Measurements from ENCODE around the gene ZNF423. TPM values are rescaled to one million over a fixed set of nuclear protein-coding genes. Genes with fewer than 3 reads are reported as not detected.

ZNF423 gene
- polyA plus RNA-seq, 1 of the 3 experiments (the other 2 are of a cell fraction): 1.2 TPM

- Histone ChIP-seq H2AFZ (ENCODE audit: low read depth) (no peak overlapping the region), H3K36me3 (replicated peaks in 1 of 2; ENCODE audit: control insufficient read depth in 1 of 2, insufficient read depth in 2 of 2, low read length in 1 of 2) (no peaks in the 10 kb centered on the region), H3K27me3 (ENCODE audit: insufficient read depth) (no peaks in the 10 kb centered on the region), H3K4me3 (ENCODE audit: low read depth in 2 of 2, low read length in 1 of 2) (no peak overlapping the region), H3K9me2 (no peaks in the 10 kb centered on the region), H3K4me2 (no peak overlapping the region), H3K4me1 (ENCODE audit: control insufficient read depth in 1 of 2, insufficient read depth in 2 of 2, low read depth in 1 of 2, low read length in 1 of 2) (no peaks in the 10 kb centered on the region), H3K27ac (ENCODE audit: low read depth in 2 of 2, low read length in 1 of 2) (no peak overlapping the region), H3K79me2 (ENCODE audit: insufficient read depth) (no peaks in the 10 kb centered on the region), H3K9ac (no peak overlapping the region), H3F3A (replicated peaks; ENCODE audit: insufficient read depth) (no peaks in the 10 kb centered on the region), H4K20me1 (ENCODE audit: insufficient read depth) (no peaks in the 10 kb centered on the region), H3K9me3 (no peaks in the 10 kb centered on the region)
- TF ChIP-seq FOSL2 (IDR thresholded peaks at IDR 0.05; ENCODE audit: borderline replicate concordance, low read depth) (no peak), ELF1 (IDR thresholded peaks at IDR 0.05) (no peak), FOXJ3 (CRISPR knock-in tag; IDR thresholded peaks at IDR 0.05) (no peak), CHD2 (IDR thresholded peaks at IDR 0.05; ENCODE audit: low read length, partially characterized antibody) (no peak), TCF12 (IDR thresholded peaks at IDR 0.05) (no peak), POLR2AphosphoS5 (IDR thresholded peaks at IDR 0.05; ENCODE audit: low read depth, low read length) (no peak), FOXM1 (IDR thresholded peaks at IDR 0.05; ENCODE audit: low read depth) (no peak), RXRA (IDR thresholded peaks at IDR 0.05; ENCODE audit: borderline replicate concordance, low read depth) (no peak), YY1 (IDR thresholded peaks at IDR 0.05; ENCODE audit: low read depth) (no peak), GATA2 (CRISPR knock-in tag; IDR thresholded peaks at IDR 0.05) (no peak), TAF1 (IDR thresholded peaks at IDR 0.05; ENCODE audit: borderline replicate concordance, low read depth, low read length) (no peak), CTCF (IDR thresholded peaks at IDR 0.05) (no peak), EP300 (IDR thresholded peaks at IDR 0.05; ENCODE audit: borderline replicate concordance in 1 of 2, low read depth in 1 of 2, low read length in 1 of 2) (no peak)
- TF ChIP-seq, protein P1, sequence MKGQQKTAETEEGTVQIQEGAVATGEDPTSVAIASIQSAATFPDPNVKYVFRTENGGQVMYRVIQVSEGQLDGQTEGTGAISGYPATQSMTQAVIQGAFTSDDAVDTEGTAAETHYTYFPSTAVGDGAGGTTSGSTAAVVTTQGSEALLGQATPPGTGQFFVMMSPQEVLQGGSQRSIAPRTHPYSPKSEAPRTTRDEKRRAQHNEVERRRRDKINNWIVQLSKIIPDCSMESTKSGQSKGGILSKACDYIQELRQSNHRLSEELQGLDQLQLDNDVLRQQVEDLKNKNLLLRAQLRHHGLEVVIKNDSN (IDR thresholded peaks at IDR 0.05; ENCODE audit: borderline replicate concordance, low read depth): no peak
- ChIA-PET POLR2A (no interaction called here), CTCF (no interaction called here)
- WGBS (ENCODE audit: low lambda C conversion rate): 38% methylated on average over 3 of the region's 8 CpGs
- DNase-seq: no peak
Measured at GRCh38 chr16:49455991-49456745, 399.7 kb downstream of the ZNF423 start.

DNA sequence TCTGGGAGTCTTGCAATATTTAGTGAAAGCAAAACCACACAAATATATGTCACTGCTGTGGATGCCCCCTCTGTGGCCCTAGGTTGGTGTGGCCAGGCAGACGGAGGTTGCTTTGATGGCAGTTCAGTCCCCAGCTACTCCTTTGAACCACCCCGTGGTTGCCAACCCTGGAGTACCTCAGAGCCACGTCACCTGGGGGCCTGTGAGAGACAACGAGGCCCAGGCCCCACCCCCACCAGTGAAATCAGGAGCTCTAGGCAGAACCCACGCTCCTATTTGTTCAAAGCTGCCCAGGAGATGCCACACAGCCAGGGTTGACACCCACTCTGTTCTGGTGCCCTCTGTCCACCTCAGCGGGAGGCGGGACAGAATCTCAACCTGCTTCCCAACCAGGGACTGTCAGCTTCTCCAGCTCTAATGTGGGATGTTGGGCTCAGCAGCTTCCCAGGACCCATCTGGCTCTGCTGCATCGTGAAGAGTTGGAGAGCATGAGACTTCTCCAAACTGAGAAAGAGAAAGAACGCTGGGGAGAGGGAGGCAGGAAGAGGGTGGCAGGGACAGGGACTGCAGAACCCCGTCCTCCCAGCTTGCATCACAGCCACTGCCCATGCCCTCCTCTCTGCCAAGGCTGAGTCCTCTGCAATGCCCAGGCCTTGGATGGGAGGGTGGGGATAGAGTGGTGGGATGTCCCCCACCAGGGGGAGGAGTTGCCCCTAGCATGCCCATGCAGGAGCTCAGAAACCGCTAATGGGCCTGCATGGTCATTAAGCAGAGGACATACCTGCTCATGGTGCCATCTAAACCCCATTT lies 400.5 kb downstream of the ZNF423 start:
- WGBS (ENCODE audit: low lambda C conversion rate): 24% methylated on average over 4 of the region's 11 CpGs
- Histone ChIP-seq H3K79me2 (ENCODE audit: insufficient read depth) (no peaks in the 10 kb centered on the region), H3K4me1 (ENCODE audit: control insufficient read depth in 1 of 2, insufficient read depth in 2 of 2, low read depth in 1 of 2, low read length in 1 of 2) (no peaks in the 10 kb centered on the region), H3F3A (replicated peaks; ENCODE audit: insufficient read depth) (no peaks in the 10 kb centered on the region), H3K9me2 (no peaks in the 10 kb centered on the region), H4K20me1 (ENCODE audit: insufficient read depth) (no peaks in the 10 kb centered on the region), H3K4me2 (no peak overlapping the region), H3K27me3 (ENCODE audit: insufficient read depth) (no peaks in the 10 kb centered on the region), H2AFZ (ENCODE audit: low read depth) (no peak overlapping the region), H3K36me3 (replicated peaks in 1 of 2; ENCODE audit: control insufficient read depth in 1 of 2, insufficient read depth in 2 of 2, low read length in 1 of 2) (no peaks in the 10 kb centered on the region), H3K9me3 (no peaks in the 10 kb centered on the region), H3K27ac (ENCODE audit: low read depth in 2 of 2, low read length in 1 of 2) (no peak overlapping the region), H3K4me3 (ENCODE audit: low read depth in 2 of 2, low read length in 1 of 2) (no peak overlapping the region), H3K9ac (no peak overlapping the region)
- ChIA-PET POLR2A (no interaction called here), CTCF (no interaction called here)
- no peak for DNase-seq
- TF ChIP-seq SIN3A (IDR thresholded peaks at IDR 0.05; ENCODE audit: borderline replicate concordance, low read depth, low read length) (no peak), NRF1 (IDR thresholded peaks at IDR 0.05; ENCODE audit: low read depth, low read length) (no peak), CTCF (IDR thresholded peaks at IDR 0.05) (no peak), GATA2 (CRISPR knock-in tag; IDR thresholded peaks at IDR 0.05) (no peak)
- TF ChIP-seq, protein P2, sequence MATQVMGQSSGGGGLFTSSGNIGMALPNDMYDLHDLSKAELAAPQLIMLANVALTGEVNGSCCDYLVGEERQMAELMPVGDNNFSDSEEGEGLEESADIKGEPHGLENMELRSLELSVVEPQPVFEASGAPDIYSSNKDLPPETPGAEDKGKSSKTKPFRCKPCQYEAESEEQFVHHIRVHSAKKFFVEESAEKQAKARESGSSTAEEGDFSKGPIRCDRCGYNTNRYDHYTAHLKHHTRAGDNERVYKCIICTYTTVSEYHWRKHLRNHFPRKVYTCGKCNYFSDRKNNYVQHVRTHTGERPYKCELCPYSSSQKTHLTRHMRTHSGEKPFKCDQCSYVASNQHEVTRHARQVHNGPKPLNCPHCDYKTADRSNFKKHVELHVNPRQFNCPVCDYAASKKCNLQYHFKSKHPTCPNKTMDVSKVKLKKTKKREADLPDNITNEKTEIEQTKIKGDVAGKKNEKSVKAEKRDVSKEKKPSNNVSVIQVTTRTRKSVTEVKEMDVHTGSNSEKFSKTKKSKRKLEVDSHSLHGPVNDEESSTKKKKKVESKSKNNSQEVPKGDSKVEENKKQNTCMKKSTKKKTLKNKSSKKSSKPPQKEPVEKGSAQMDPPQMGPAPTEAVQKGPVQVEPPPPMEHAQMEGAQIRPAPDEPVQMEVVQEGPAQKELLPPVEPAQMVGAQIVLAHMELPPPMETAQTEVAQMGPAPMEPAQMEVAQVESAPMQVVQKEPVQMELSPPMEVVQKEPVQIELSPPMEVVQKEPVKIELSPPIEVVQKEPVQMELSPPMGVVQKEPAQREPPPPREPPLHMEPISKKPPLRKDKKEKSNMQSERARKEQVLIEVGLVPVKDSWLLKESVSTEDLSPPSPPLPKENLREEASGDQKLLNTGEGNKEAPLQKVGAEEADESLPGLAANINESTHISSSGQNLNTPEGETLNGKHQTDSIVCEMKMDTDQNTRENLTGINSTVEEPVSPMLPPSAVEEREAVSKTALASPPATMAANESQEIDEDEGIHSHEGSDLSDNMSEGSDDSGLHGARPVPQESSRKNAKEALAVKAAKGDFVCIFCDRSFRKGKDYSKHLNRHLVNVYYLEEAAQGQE (IDR thresholded peaks at IDR 0.05; ENCODE audit: low read depth, low read length): no peak
